HFF-Myc (cell line): Measurements from ENCODE around the gene LRMDA.

Experiments
- DNase-seq: peaks from one replicate; pipeline ENCODE4 v3.0.0-alpha.2; 2011; ENCODE audit warnings: low read depth; ENCODE audit errors: extremely low read depth
- H3K4me3 ChIP-seq: replicated peaks from 2 replicates; pipeline ENCODE4 v1.5.1; 2011; ENCODE audit warnings: low read depth, mild to moderate bottlenecking, control low read depth, low read length
- CTCF ChIP-seq: IDR thresholded peaks from 2 replicates; pipeline ENCODE4 v1.5.1; 2012; ENCODE audit warnings: mild to moderate bottlenecking, low read depth, low read length, control low read depth; ENCODE audit errors: missing control alignments

LRMDA gene

GRCh38 chr10:75645704-75646103 lies 214.3 kb downstream of the LRMDA start:
- DNase-seq, result no peak
- no peak for TF ChIP-seq CTCF
- no peak overlapping the region for H3K4me3 ChIP-seq

- no peak for DNase-seq
- TF ChIP-seq CTCF, result no peak
- no peak overlapping the region for H3K4me3 ChIP-seq
Observed at GRCh38 chr10:75646218-75646915, 214.9 kb downstream of the LRMDA start.

DNA sequence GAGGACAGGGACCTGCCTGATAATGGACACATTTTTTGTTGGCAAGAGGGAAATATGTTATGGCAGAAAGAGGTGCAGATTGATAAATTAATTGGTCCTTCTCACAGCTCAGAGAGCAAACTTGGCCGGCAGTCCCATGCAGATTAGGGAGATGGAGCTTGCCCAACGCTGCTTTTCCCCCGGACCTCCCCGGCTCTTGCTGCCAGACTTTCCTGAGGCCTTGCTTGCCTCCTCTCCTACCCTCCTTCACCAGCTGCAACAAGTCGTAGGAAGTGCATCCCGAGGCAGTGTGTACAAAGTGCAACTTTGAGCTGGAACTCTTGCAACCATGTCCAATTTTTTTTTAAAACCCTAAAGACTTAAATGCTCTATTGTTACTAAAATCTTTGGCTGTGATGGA lies 215.5 kb downstream of the LRMDA start:
- TF ChIP-seq CTCF, result no peak
- no peak overlapping the region for H3K4me3 ChIP-seq
- no peak for DNase-seq

- no peak for TF ChIP-seq CTCF
- H3K4me3 ChIP-seq, result no peak overlapping the region
- DNase-seq, result no peak
Observed at GRCh38 chr10:75647675-75648074, 216.3 kb downstream of the LRMDA start.

GRCh38 chr10:75648351-75648750 lies 216.9 kb downstream of the LRMDA start:
- no peak for TF ChIP-seq CTCF
- DNase-seq, result no peak
- no peak overlapping the region for H3K4me3 ChIP-seq

GRCh38 chr10:75648854-75649253 lies 217.4 kb downstream of the LRMDA start:
- no peak overlapping the region for H3K4me3 ChIP-seq
- no peak for DNase-seq
- no peak for TF ChIP-seq CTCF

DNA sequence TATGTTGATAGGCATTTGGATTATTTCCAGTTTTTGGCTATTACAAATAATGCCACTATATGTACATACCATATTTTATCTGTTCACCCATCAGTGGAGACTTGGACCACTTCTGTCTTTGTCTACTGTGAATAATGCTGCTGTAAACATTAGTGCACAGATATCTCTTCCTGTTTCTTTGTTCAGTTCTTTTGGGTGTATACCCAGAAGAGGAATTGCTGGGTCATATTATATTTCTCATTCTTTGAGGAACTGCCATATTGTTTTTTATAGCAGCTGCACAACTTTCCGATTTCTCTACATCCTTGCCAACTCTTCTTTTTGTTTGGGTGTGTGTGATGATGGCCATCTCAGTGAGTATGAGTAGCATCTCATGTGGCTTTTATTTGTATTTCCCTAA lies 218.0 kb downstream of the LRMDA start:
- DNase-seq, result no peak
- no peak for TF ChIP-seq CTCF
- H3K4me3 ChIP-seq, result no peak overlapping the region
